Keratinocyte (primary cell): ENCODE results near the gene PLA2G2D. TPM values are rescaled to one million over a fixed set of nuclear protein-coding genes. Genes with fewer than 3 reads are reported as not detected.

Experiments used
- DNase-seq: peaks from one replicate; pipeline ENCODE4 v3.0.0-alpha.2; 2011; ENCODE audit warnings: low read depth, missing footprints, low spot score
- FAIRE-seq: peaks from 2 replicates; lab custom pipeline; 2011; peaks lifted over from hg19 to GRCh38; lab: Jason Lieb, UNC
- H2AFZ ChIP-seq: 2 replicates; pipeline ENCODE4 v1.6.0; 2012; ENCODE audit warnings: low read length, control low read depth, inconsistent platforms; ENCODE audit not compliant: control insufficient read depth
- H3K27ac ChIP-seq: 2 replicates; pipeline ENCODE4 v1.5.1; 2011; ENCODE audit warnings: low read length; ENCODE audit not compliant: control insufficient read depth, insufficient read depth
- H3K27me3 ChIP-seq: 3 replicates; pipeline ENCODE4 v1.6.0; 2011; ENCODE audit warnings: low read length; ENCODE audit not compliant: control insufficient read depth, insufficient read depth; ENCODE audit errors: extremely low read depth
- H3K36me3 ChIP-seq, 2 experiments: 2 replicates in 1 of 2; 3 replicates in 1 of 2; pipeline ENCODE4 v1.5.1; 2011; ENCODE audit warnings: low read length in 2 of 2, mild to moderate bottlenecking in 1 of 2; ENCODE audit not compliant: control insufficient read depth in 2 of 2, insufficient read depth in 2 of 2; ENCODE audit errors: extremely low read depth in 1 of 2
- H3K4me1 ChIP-seq: 3 replicates; pipeline ENCODE4 v1.5.1; 2011; ENCODE audit warnings: low read length; ENCODE audit not compliant: control insufficient read depth, insufficient read depth; ENCODE audit errors: extremely low read depth
- H3K4me2 ChIP-seq: 3 replicates; pipeline ENCODE4 v1.6.0; 2011; ENCODE audit warnings: low read depth, low read length; ENCODE audit not compliant: control insufficient read depth, insufficient read depth; ENCODE audit errors: extremely low read depth
- H3K4me3 ChIP-seq, 3 experiments: fragments of 200-600 bp in 1 of 3; sonication (generic) in 1 of 3; 2 replicates in 2 of 3; 3 replicates in 1 of 3; pipeline ENCODE4 v1.5.1; 2011 to 2016; ENCODE audit warnings: low read length in 3 of 3, mild to moderate bottlenecking in 3 of 3, control low read depth in 2 of 3, inconsistent platforms in 1 of 3, low read depth in 1 of 3, mixed read lengths in 1 of 3, mixed run types in 1 of 3, moderate library complexity in 1 of 3; ENCODE audit not compliant: control insufficient read depth in 2 of 3, insufficient read depth in 2 of 3; ENCODE audit errors: extremely low read depth in 1 of 3
- H3K79me2 ChIP-seq: 2 replicates; pipeline ENCODE4 v1.6.0; 2012; ENCODE audit warnings: low read length; ENCODE audit not compliant: control insufficient read depth, insufficient read depth
- H3K9ac ChIP-seq: 3 replicates; pipeline ENCODE4 v1.6.0; 2011; ENCODE audit warnings: low read length; ENCODE audit not compliant: control insufficient read depth, insufficient read depth; ENCODE audit errors: extremely low read depth
- H3K9me1 ChIP-seq: 3 replicates; pipeline ENCODE4 v1.6.0; 2011; ENCODE audit warnings: low read length; ENCODE audit not compliant: control insufficient read depth, insufficient read depth; ENCODE audit errors: extremely low read depth
- H3K9me3 ChIP-seq: 2 replicates; pipeline ENCODE4 v1.5.1; 2012; ENCODE audit warnings: low read depth, low read length; ENCODE audit not compliant: control insufficient read depth
- H4K20me1 ChIP-seq: 3 replicates; pipeline ENCODE4 v1.6.0; 2011; ENCODE audit warnings: low read length; ENCODE audit not compliant: control insufficient read depth, insufficient read depth; ENCODE audit errors: extremely low read depth
- EZH2 ChIP-seq: IDR thresholded peaks from one replicate; pipeline ENCODE4 v1.6.1; 2012; ENCODE audit warnings: inconsistent platforms, mild to moderate bottlenecking, low read length, moderate library complexity
- dilution Hi-C: fragments of 300-500 bp; cut with MboI; formaldehyde crosslinking; loops from one replicate; pipeline ENCODE4 v1.7.0; 2020; ENCODE audit warnings: low sequenced_read_pairs; ENCODE audit not compliant: extremely low pct_ligation_motif_present
- polyA plus RNA-seq, 5 experiments: library from polyadenylated mRNA; depleted of rRNA in 3 of 5; stranded (reverse) in 3 of 5; stranded (forward) in 1 of 5; unstranded in 1 of 5; fragments of >200 nt; gene quantifications; 1 replicate in 1 of 5; 2 replicates in 3 of 5; 3 replicates in 1 of 5; pipeline versions ENCODE4 v1.2.1 to v1.2.3, GENCODE V29; 2011 to 2012; ENCODE audit warnings: missing spikeins in 2 of 5, low read depth in 1 of 5, low replicate concordance in 1 of 5
- TF ChIP-seq, protein P1 (sequence below), 3 experiments: IDR thresholded peaks in 1 of 3; conservative IDR thresholded peaks in 1 of 3; optimal IDR thresholded peaks in 1 of 3; 2 replicates in 2 of 3; 3 replicates in 1 of 3; pipeline versions ENCODE3 to v1.5.1; 2011; ENCODE audit warnings: low read length in 3 of 3, mild to moderate bottlenecking in 3 of 3, moderate library complexity in 2 of 3, control low read depth in 1 of 3, inconsistent platforms in 1 of 3; ENCODE audit not compliant: insufficient read depth in 2 of 3; ENCODE audit errors: extremely low read depth in 1 of 3

Gene PLA2G2D
- polyA plus RNA-seq, 1 donor (not counting 4 experiments of a cell fraction or from before 2014, with no cell fraction given): not detected

DNA sequence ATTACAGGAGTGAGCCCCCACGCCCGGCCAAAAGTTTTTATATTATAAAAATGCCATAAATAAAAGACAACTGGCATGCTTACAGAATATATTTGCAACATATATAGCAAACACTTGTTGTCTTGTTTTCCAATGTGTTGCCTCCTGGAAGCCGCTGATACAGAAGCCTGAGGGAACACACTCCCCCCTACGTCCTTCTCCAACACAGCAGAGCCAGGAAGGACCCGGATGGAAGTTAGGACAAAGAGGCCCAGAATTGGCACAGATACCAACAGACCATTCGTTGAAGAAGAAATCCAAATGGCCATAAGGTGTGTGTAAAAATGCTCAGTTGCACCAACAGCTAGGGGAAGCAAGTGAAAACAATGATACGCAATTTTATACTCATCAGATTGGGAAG is 50.6 kb downstream of the PLA2G2D start:
- H3K79me2 ChIP-seq: no peaks in the 10 kb centered on the region
- no peak overlapping the region for H2AFZ ChIP-seq
- no peaks in the 10 kb centered on the region for H3K9me3 ChIP-seq
- TF ChIP-seq, protein P1, sequence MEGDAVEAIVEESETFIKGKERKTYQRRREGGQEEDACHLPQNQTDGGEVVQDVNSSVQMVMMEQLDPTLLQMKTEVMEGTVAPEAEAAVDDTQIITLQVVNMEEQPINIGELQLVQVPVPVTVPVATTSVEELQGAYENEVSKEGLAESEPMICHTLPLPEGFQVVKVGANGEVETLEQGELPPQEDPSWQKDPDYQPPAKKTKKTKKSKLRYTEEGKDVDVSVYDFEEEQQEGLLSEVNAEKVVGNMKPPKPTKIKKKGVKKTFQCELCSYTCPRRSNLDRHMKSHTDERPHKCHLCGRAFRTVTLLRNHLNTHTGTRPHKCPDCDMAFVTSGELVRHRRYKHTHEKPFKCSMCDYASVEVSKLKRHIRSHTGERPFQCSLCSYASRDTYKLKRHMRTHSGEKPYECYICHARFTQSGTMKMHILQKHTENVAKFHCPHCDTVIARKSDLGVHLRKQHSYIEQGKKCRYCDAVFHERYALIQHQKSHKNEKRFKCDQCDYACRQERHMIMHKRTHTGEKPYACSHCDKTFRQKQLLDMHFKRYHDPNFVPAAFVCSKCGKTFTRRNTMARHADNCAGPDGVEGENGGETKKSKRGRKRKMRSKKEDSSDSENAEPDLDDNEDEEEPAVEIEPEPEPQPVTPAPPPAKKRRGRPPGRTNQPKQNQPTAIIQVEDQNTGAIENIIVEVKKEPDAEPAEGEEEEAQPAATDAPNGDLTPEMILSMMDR (optimal IDR thresholded peaks at IDR 0.05 in 1 of 3, IDR thresholded peaks at IDR 0.05 in 1 of 3, conservative IDR thresholded peaks at IDR 0.05 in 1 of 3; ENCODE audit: extremely low read depth in 1 of 3, insufficient read depth in 2 of 3, low read length in 3 of 3): no peak
- TF ChIP-seq EZH2: no peak
- peaks cover 8% of the 10 kb centered on the region for H3K4me1 ChIP-seq
- no peak overlapping the region for H3K27ac ChIP-seq
- no peak overlapping the region for H3K4me2 ChIP-seq
- no peak for FAIRE-seq
- no peak for DNase-seq
- no peaks in the 10 kb centered on the region for H3K27me3 ChIP-seq
- H3K9ac ChIP-seq: no peak overlapping the region
- no peaks in the 10 kb centered on the region for H3K36me3 ChIP-seq
- no peaks in the 10 kb centered on the region for H3K9me1 ChIP-seq
- H3K4me3 ChIP-seq: no peak overlapping the region
- H4K20me1 ChIP-seq: no peaks in the 10 kb centered on the region
- dilution Hi-C loops: no loop called here

DNA sequence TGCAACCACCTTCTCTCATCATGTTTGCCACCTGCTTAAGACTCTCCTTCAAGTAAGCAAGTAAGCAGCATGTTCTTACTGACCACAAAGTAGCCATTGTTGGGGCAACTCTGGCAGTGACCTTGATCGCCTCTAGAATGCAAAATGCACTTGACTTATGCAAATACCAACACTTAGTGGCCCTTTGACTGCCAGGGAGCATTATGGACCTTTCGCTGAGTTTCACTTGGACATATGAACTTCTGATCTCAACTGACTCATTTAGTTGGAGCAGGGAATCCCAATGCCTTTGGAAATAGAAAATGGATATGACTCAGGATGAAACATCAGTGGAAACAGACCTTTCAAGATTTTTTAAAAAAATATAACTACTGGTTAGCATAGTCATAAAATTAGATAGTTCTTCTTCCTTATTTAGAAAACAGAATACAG is 55.5 kb downstream of the PLA2G2D start:
- FAIRE-seq: peak; percentile 71
- H3K4me2 ChIP-seq: peak overlapping the region; percentile 12
- dilution Hi-C loops: no loop called here

More for the DNA sequence above, 55.5 kb downstream of the PLA2G2D start:
- no peak overlapping the region for H3K4me3 ChIP-seq
- no peaks in the 10 kb centered on the region for H3K9me3 ChIP-seq
- TF ChIP-seq, protein P1 (optimal IDR thresholded peaks at IDR 0.05 in 1 of 3, IDR thresholded peaks at IDR 0.05 in 1 of 3, conservative IDR thresholded peaks at IDR 0.05 in 1 of 3; ENCODE audit: extremely low read depth in 1 of 3, insufficient read depth in 2 of 3, low read length in 3 of 3): no peak
- TF ChIP-seq EZH2: no peak
- no peaks in the 10 kb centered on the region for H4K20me1 ChIP-seq
- H3K79me2 ChIP-seq: no peaks in the 10 kb centered on the region
- no peaks in the 10 kb centered on the region for H3K27me3 ChIP-seq
- H3K36me3 ChIP-seq: no peaks in the 10 kb centered on the region
- peaks cover 9% of the 10 kb centered on the region for H3K4me1 ChIP-seq
- DNase-seq: peak; percentile 30
- no peak overlapping the region for H3K9ac ChIP-seq
- H3K27ac ChIP-seq: no peak overlapping the region
- H2AFZ ChIP-seq: no peak overlapping the region
- no peaks in the 10 kb centered on the region for H3K9me1 ChIP-seq

Other genes with a start within 250 kb of the PLA2G2D start
- 4.1 to 7.0 TPM (median 5.5 TPM) in 3 replicates for gene OTUD3, start 237.1 kb downstream of the PLA2G2D start, polyA plus RNA-seq
- not detected in 3 replicates for gene PLA2G2E, start 195.9 kb downstream of the PLA2G2D start, polyA plus RNA-seq
- gene PLA2G2A, start 139.9 kb downstream of the PLA2G2D start, polyA plus RNA-seq: 0.08 TPM in 1 of 3 replicates, not detected in the others
- 0.16 TPM in 1 of 3 replicates, not detected in the others for gene PLA2G5, start 49.3 kb downstream of the PLA2G2D start, polyA plus RNA-seq
- 0.26 to 0.31 TPM (median 0.26 TPM) in 3 replicates for gene PLA2G2F, start 19.8 kb upstream of the PLA2G2D start, polyA plus RNA-seq
- gene UBXN10, start 66.6 kb upstream of the PLA2G2D start, polyA plus RNA-seq: 0.03 to 0.06 TPM (median 0.05 TPM) in 3 replicates
- gene PLA2G2C, start 67.0 kb upstream of the PLA2G2D start, polyA plus RNA-seq: not detected in 3 replicates
- not detected in 3 replicates for gene VWA5B1, start 171.3 kb upstream of the PLA2G2D start, polyA plus RNA-seq